ENCODE data around the gene SEC14L3.

The SEC14L3 gene

DNA sequence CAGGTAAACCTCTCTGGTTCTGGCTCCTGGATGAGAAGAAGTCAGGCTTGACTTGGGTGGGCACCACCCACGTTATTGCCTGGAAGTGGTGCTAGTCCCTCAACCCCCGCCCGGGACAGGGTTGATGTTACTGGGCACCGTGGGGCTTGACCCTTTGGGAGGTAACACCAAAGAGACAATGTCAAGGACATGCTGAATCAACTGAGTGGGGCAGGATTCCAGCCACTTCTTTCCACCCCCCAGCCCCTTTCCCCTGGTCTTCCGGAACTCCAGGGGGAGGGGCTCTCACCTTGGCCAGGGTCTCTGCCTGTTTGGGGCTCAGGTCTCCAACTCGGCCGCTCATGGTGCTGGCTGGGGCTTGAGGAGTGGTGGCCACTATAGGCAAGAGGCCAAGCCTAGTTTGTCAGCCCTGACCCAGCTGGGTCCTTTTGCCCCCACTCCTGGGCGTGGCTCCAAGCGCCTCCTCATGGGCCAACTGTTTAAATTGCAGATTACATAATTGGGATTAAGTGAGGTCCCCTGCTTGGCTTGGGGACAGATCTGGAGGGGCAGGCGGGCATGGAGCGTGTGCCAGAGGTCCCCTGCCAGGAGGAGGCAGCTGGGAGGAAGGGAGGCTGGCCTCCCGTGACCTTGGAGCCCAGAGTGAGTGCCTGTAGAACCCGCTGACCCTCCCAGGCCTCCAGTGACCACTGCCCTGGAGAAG, at the start of gene SEC14L3:
Gene SEC14L3, minus strand, starts transcription at position 402 of the 703 bp plus-strand sequence. Its CDS starts 59 bp downstream, at position 343.
- no peak for FAIRE-seq

DNA sequence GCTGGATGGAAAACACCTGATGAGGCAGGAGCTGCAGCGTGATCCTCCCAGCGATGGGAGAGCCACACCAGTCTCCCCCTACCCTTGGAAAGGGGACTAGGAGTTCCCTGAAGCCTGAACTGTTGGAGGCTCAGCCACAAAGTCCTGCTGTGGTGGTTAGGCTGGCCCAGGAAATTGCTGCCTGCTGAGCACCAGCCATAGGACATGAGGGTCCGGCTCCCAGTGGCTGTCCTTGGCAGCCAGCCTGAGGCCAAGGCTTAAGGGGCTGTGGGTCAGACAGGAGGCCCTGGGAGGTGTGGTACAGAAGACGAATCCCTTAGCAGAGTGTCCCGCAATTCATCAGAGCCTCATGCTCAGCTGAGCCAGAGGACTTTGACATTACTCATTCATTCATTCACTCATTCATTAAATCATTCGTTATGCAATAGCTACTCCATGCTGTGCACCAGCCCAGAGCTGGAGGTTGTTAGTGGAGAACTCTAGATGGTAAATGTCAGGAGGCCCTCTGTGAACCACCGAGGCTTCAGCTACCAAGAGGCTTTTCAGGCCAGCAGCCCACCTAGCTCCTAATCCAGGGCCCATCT, 48.1 kb upstream of the SEC14L3 start:
- FAIRE-seq, result no peak

DNA sequence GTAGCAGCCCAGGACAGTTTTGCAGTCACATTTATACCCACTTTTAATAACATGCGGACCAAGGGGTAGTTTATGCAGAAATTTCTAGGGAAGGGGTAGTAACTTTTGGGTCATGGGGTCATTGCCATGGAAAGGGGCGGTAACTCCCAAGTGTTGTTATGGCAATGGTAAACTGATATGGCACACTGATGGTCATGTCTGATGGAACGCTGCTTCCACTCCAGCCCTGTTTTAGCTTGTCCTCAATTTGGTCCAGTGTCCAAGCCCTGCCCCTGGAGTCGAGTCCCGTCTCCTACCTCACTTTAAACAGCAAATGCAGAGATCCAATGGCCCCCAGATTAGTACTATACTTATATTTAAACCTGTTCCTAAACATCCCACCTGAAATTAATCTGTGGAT, 44.9 kb upstream of the SEC14L3 start:
- no peak for FAIRE-seq

DNA sequence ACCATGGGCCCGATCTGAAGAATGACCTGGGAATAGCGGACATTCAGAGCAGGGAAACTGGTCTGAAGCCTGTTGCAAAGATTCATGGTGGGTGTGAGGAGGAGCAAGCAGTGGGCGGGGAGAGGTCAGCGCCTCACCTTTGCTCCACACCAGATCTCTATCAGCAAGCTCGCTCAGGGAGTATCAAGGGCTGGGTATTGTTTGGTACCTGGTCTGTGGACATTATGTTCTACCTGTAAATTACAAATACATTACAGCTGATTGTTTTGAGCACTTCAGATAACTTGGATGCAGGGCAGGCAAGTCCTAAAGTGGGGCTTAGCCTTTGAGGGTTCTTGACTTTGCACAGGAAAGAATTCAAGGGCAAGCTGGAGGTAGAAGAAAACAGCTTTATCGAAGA, 44.5 kb upstream of the SEC14L3 start:
- no peak for FAIRE-seq

DNA sequence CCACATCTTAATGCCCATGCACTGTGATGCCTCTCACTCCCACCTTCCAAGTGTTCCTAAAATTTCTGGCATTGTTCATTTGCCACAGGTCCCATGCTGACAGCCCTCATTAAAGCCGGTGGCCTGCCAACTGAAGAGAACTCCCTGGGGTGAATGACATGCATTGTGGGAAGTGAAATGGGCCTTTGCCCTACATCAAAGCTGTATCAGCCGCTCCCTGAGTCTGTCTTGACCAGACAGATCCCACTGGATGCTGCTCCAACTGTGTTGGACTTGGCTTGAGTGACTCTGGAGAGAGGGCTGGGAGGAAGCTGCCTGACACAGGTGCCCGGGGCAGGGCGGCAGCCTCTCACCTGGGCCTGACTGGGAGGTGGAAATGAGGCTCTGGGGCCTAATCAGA, 42.4 kb upstream of the SEC14L3 start:
- FAIRE-seq, result no peak

DNA sequence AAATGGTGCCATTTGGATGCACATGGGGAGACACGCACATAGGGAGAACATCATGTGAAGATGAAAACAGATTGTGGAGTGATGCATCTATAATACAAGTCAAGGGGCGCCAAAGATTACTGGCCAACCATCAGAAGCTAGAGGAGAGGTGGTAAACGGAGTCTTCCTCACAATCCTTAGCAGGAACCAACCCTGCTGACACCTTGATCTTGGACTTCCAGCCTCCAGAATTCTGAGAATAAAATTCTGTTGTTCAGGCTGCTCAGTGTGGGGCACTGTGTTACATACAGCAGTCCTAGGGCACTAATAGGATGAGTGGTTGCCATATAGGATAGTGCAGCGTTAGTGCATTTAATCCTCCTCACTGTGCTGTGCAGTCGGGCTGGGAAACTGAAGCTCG, 41.6 kb upstream of the SEC14L3 start:
- no peak for FAIRE-seq

DNA sequence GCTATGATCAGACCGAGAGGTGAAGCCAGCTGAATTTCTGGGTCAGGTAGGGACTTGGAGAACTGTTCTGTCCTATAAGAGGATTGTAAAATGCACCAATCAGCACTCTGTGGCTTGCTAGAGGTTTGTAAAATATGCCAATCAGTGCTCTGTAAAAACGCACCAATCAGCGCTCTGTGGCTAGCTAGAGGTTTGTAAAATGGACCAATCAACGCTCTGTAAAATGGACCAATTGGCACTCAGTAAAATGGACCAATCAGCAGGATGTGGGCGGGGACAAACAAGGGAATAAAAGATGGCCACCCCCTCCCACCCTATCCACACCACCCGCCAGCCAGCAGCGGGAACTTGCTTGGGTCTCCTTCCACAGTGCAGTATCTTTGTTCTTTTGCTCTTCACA, 40.1 kb upstream of the SEC14L3 start:
- no peak for FAIRE-seq

DNA sequence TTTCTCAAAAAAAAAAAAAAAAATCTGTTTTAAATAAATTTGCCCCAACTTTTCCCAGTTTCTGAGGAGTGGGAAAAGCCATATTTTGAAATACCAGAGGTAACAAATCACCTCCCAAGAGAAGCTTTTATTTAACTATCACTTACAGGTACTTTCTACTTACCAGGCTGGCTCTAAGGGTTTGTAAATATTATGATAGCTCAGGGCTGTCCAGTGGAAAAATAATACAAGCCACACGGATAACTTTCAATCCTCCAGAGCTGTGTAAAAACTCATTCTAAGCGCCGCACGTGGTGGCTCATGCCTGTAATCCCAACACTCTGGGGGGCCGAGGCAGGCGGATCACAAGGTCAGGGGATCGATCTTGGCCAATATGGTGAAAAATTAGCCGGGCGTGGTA, 39.3 kb upstream of the SEC14L3 start:
- FAIRE-seq, result no peak

DNA sequence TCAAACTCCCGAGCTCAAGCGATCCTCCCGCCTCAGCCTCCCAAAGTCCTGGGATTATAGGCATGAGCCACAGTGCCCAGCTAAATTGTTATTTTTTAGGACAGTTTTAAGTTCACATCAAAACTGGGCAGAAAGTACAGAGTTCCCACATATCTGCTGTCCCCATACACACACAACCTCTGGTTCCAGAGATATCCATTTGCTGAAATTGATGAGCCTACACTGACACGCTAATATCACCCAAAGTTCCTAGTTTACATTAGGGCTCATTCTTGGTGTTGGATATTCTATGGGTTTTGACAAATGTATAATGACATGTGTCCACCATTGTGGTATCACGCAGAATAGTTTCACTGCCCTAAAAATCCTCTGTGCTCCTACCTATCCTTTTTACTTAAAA, 36.4 kb upstream of the SEC14L3 start:
- FAIRE-seq, result no peak

DNA sequence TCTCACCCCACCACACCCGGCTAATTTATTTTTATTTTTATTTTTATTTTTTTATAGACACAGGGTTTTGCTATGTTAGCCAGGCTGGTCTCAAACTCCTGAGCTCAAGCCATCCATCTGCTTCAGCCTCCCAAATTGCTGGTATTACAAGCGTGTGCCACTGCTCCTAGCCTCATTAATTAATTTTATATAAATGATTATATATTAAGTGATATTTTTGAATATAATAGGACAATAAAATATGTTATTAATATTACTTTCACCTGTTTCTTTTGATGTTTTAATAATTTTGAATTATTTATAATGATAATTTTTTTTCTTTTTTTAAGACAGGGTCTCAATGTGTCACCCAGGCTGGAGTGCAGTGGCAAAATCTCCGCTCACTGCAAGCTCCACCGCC, 35.9 kb upstream of the SEC14L3 start:
- no peak for FAIRE-seq

DNA sequence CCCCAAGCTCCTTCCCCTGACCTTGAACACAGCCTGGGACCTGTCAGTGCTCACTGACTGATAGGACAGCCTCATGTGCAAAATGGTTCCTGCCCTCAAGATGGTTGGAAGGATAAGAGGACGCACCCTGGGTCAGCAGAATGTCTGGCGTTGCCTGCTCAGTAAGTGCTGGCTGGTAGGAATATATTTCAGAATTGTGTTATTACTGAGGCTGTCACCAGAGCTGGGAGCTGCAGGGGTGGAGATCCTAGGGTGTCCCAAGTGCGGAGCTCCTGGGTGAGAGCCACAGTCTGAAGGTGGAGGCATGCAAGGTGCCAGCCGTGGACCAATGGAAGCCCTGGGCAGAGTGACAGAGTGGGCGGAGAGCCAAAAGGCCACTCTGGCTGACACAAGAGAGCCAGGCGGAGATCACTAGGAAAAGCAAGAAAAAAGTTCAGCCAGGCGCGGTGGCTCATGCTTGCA, 34.7 kb upstream of the SEC14L3 start:
- FAIRE-seq, result no peak

DNA sequence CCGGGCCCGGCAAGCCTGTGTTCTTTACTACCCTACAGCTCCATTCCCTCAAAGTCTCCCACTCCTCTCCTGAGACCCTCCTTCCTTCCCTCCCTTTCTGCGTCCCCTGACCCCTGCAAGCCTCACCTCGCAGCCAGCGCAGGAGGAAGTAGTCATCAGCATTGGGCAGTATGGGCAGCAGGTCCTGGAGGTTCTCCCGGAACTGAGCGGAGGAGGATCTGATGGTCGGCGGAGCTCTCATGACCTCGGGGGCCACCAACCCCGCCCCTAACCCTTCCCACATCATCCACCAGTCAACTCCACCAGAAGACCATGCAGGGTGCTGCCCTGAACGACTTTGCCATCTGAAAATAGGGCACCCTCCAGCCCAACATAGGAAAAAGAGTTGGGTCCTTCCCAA, 31.7 kb upstream of the SEC14L3 start:
- FAIRE-seq, result no peak

DNA sequence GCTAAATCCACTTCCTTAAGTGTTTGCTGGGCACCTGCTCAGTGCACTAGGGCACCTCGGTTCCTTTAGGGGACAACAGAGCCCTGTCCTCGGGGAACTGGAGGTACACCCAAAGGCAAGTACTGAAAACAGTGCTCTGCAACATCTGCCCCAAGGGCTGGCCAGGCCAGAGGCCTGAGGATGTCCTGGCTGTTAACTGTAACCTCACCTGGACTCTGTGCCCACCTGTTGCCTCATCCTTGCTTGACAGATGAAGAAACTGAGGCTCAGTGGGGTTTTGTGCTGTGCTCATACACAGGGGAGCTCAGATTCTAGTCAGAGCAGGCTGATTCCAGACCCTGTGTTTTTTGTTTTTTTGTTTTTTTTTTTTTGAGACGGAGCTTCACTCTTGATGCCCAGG, 31.1 kb upstream of the SEC14L3 start:
- FAIRE-seq, result no peak

DNA sequence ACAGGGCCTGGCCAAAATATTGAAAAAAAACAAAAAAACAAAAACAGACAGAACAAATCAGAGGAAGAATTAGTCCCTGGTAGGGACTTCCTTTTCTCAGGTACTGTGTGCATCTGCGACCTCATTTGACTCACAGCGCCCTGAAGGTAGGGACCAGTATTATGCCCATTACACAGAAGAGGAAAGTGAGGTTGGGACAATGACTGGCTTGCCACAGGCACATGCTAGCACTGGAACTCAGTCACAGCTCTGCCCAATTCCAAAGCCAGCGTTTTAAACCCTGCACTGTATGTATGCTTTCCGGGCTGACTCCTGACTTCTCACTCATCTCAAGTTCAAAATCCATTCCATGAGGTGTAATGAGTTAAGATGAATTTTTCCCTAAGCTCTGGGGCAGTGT, 30.3 kb upstream of the SEC14L3 start:
- FAIRE-seq, result no peak

DNA sequence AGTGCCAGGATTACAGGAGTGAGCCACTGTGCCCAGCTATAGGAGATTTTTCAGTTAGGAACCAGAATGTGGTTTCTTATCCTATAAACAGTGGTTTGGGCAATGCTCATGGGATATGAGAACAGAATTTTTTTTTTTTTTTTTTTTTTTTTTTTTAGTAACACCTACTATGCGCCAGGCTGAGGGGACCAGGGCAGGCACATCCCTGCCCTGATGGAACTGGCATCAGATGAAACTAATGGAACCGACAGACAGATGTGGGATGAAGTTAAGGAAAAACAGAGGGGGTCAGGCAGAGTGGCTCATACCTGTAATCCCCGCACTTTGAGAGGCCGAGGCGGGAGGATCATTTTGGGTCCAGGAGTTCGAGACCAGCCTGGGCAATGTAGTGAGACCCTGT, 28.8 kb upstream of the SEC14L3 start:
- FAIRE-seq, result no peak

DNA sequence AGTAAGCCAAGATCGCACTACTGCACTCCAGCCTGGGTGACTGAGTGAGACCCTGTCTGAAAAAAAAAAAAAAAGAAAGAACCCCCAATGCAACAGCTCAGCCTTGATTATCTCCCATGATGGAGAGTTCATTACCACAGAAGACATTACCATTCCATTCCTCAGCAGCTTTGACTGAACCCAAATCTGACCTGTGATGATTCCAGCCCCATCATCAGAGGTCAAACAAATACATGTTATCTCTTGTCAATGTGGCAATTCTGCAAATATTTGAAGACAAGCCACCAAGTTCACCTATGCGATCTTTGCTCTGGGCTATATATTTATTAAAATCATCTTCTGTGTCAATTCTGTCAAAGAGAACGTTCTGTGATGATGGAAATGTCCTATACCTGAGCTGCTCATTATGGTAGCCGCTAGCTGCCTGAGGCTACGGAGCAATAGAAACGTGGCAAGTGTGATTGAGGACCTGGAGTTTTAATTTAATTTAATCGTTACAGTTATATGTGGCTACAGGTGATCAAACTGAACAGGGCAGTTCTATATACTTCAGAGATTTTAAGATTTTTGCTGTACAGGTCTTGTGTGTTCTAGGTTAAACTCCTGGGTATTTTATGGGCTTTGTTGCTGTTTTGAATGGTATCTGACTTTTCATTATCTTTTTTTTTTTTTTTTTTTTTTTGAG, 25.8 kb upstream of the SEC14L3 start:
- no peak for FAIRE-seq

DNA sequence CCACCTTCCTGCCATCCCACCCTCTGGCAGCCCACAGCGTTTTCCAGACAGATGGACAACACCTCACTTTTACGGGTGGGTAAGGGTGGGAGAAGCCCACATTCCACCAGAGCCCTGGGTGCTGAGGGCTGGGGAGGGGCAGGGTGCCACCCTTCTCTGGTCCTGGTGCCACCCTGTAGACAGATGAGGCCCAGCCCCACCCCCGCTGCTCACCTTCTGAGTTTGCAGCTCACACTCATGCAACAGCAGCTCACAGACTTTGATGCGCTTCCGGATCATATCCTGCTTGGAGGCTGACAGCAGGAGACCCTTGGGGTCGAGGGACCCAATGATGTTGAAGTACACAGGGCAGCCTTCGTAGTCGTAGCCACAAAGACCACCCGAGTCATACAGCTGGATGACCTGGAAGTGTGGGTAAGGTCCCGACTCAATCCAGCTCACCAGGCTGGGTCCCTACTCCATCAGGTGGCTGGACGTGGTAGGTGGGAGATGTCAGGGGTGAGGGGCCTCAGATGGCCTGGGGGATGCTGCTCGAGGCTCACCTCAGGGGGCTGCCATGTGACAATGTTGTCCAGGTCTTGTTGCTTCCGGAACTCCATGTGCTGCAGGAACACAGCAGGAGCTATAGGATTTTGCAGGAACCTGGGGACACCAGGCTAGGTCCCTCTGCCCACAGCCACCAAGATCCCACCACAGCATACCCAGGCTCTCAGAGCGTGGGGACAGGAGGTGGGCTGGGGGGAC, 23.4 kb upstream of the SEC14L3 start:
- FAIRE-seq, result no peak

DNA sequence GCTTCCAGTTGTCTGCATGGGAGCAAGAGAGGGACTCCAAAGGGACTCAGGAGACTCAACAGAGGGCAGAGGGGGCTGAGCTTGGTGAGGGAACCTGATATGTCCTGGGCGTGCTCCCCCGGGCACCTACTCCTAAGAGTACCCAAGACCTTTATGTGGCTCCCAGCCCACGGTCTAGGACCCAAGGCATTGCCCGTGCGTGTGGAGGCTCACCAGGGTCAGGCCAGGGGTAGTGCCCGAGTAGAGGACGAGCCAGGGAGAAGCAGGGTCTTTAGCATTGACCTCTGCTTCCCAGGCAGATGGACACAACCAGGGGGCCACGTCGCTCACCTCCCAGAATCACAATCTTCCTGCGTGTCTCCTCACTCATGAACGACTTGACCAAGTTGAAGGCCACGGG, 20.3 kb upstream of the SEC14L3 start:
- no peak for FAIRE-seq

DNA sequence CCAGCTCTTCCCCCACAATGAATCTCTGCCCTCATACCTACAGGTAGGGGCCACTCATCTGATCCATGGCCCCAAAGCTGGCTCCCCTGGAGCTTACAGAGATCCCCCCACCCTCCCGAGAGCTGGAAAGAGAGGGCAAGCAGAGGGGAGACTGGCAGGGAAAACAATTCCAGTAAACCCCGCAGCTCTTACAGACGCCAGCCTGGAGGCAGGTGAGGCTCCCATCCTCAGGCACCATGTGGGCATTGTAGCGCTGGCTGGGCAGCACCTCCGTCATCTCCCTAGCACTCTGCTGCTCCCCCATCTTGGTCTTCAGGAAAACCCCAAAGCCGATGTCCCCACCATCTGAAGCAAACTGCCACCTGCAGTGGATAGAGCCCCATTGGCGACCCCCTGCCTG, 19.6 kb upstream of the SEC14L3 start:
- no peak for FAIRE-seq

DNA sequence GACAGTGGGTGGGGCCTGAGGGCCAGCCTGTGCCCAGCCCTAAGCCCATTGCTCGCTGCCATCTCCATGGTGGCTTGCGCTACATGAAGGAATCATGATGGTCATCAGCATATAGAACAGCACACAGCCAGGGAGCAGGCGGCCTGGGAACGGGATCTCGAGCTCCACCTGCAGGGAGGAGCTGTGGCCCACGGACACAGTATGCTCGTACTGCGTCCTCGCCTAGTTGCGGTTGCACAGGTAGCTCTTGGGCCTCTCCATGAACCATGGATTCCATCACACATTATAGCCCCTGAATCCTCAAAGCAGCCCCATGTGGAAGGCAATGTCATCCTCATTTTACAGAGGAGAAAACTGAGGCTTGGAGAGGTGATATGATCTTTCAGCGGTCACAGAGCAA, 18.6 kb upstream of the SEC14L3 start:
- FAIRE-seq, result no peak

DNA sequence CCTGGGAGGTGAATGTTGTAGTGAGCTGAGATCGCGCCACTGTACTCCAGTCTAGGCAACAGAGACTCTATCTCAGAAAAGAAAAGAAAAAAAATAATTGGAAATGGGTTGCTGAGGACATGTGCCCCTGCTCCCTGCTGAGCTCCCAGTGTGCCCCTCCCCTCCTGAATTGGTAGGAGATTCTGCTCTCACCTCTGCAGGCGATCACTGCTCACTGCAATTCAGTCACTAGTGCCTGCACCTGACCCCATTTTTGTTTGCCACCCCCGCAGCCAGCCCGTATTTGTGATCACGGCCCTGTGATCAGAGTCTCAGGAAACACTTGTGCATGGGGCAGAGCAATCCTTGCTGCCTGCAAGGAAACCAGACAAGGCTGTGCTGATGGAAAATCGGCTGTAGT, 16.3 kb upstream of the SEC14L3 start:
- no peak for FAIRE-seq

DNA sequence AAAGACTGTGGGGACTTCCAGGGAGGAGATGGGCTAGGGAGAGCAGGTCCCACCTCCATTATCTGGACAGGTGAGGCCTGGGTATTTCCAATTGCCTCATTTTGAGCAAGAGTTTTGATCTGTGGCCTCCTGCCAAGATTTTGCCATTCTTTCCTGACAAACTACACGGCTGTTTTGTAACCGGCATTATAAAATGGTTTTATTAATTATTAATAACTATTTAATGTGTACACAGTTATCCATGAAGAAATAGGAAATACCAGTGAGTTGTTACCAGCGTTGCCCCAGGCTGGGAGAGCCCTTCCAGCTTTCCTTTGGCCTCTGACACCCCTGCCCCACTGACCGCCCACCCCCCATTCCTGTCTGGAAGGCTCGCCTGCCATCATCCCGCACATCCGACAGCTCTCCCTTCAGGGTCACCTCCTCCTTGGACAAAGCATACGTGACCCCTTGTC, 14.9 kb upstream of the SEC14L3 start:
- no peak for FAIRE-seq

DNA sequence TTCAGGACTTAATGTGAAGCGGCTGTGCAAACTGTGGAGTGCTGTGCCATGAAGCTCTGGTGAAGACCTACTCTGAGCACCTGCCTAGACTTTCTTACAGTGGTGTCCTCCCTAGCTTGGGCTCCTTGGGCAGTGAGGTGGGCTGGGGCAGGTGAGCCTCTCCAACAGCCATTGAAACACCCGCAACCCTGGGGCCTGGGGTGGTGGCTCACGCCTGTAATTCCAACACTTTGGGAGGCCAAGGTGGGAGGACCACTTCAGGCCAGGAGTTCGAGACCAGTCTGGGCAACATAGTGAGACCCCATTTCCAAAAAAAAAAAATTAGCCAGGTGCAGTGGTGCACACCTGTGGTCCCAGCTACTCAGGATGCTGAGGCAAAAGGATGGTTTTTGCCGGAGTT, 14.3 kb upstream of the SEC14L3 start:
- FAIRE-seq, result no peak
